Activated CD4-positive, alpha-beta T cell treated with anti-CD3 and anti-CD28 coated beads, Interleukin-10, Interleukin-2, amounts not matched to agents 100 ng/mL and 50 ng/mL, durations not matched to agents 16 hours and 8 hours (primary cell): ENCODE data around the gene ARL6.
"Not testable (repeated sequence)": the region's sequence is repeated elsewhere in the genome, so short reads cannot be mapped to it uniquely, and the experiment has no call there.

ENCODE experiments used
- DNase-seq: peaks from one replicate; pipeline ENCODE4 v3.0.0-alpha.2; 2020

ARL6 gene

GRCh38 chr3:97821774-97822358, 57.3 kb downstream of the ARL6 start, which contains the start of gene CRYBG3:
CRYBG3 (plus strand) TSS chr3:97822011; CDS start chr3:97822207, 196 bp downstream.
- DNase-seq = peak; percentile 91

- peak; percentile 16 for DNase-seq
Observed at GRCh38 chr3:97822359-97822775, 57.8 kb downstream of the ARL6 start.

GRCh38 chr3:97823046-97824004, 58.8 kb downstream of the ARL6 start:
- DNase-seq = no peak

- DNase-seq = no peak
Observed at GRCh38 chr3:97825101-97825500, 60.5 kb downstream of the ARL6 start.

- no peak for DNase-seq
Observed at GRCh38 chr3:97827741-97828471, 63.3 kb downstream of the ARL6 start.

GRCh38 chr3:97829198-97829597, 64.6 kb downstream of the ARL6 start:
- no peak for DNase-seq

GRCh38 chr3:97830638-97831037, 66.1 kb downstream of the ARL6 start:
- DNase-seq = no peak

- no peak for DNase-seq
Observed at GRCh38 chr3:97831140-97831539, 66.6 kb downstream of the ARL6 start.

GRCh38 chr3:97833184-97833583, 68.6 kb downstream of the ARL6 start:
- DNase-seq = not testable (repeated sequence)

- DNase-seq = no peak
Observed at GRCh38 chr3:97835761-97836160, 71.2 kb downstream of the ARL6 start.

GRCh38 chr3:97838393-97838792, 73.8 kb downstream of the ARL6 start:
- no peak for DNase-seq

GRCh38 chr3:97839944-97840343, 75.4 kb downstream of the ARL6 start:
- DNase-seq = no peak

GRCh38 chr3:97841304-97841703, 76.7 kb downstream of the ARL6 start:
- DNase-seq = no peak

- no peak for DNase-seq
Observed at GRCh38 chr3:97841956-97842355, 77.4 kb downstream of the ARL6 start.

- no peak for DNase-seq
Observed at GRCh38 chr3:97848779-97849178, 84.2 kb downstream of the ARL6 start.
